CD4-positive, alpha-beta T cell (primary cell): ENCODE results near the gene MTOR. TPM values are rescaled to one million over a fixed set of nuclear protein-coding genes. Genes with fewer than 3 reads are reported as not detected.
"Not testable (repeated sequence)": the region's sequence is repeated elsewhere in the genome, so short reads cannot be mapped to it uniquely, and the experiment has no call there.

Experiments
- ATAC-seq: fragments of 200-7000 bp; cut with Tn5 transposase; one replicate; pipeline ENCODE4 v1.10.0; 2022; ENCODE audit warnings: mild to moderate bottlenecking; ENCODE audit not compliant: poor library complexity
- CTCF ChIA-PET: fragments of 350-600 bp; sonication (Branson Sonifier 250); formaldehyde crosslinking; loops from one replicate; lab custom pipeline; 2021; ENCODE audit warnings: antibody characterized with exemption, inconsistent platforms; lab: Charles Lee
- POLR2A ChIA-PET: fragments of 350-600 bp; sonication (Branson Sonifier 250); formaldehyde crosslinking; loops from one replicate; lab custom pipeline; 2021; ENCODE audit warnings: antibody characterized with exemption, inconsistent platforms; lab: Charles Lee
- DNase-seq, 14 experiments: peaks; one replicate each; pipeline ENCODE4 v3.0.0-alpha.2; 2013 to 2020; ENCODE audit warnings: mixed read lengths in 2 of 14
- H3K27ac ChIP-seq, 2 donors: one replicate each; pipeline versions ENCODE4 v1.5.1 to v1.7.0; 2013; ENCODE audit warnings: low read length in 2 of 2, low read depth in 1 of 2, mild to moderate bottlenecking in 1 of 2
- H3K27me3 ChIP-seq, 2 experiments: 1 replicate in 1 of 2; 2 replicates in 1 of 2; pipeline versions ENCODE4 v1.6.1 to v1.7.0; 2013; ENCODE audit warnings: low read length in 2 of 2, control low read depth in 1 of 2, mild to moderate bottlenecking in 1 of 2, moderate library complexity in 1 of 2; ENCODE audit not compliant: insufficient read depth in 2 of 2, control insufficient read depth in 1 of 2
- H3K36me3 ChIP-seq: one replicate; pipeline ENCODE4 v1.6.1; 2013; ENCODE audit warnings: low read length, control low read depth; ENCODE audit not compliant: insufficient read depth
- H3K4me1 ChIP-seq: one replicate; pipeline ENCODE4 v1.6.1; 2013; ENCODE audit warnings: low read length, control low read depth; ENCODE audit not compliant: insufficient read depth
- H3K4me3 ChIP-seq: one replicate; pipeline ENCODE4 v1.5.1; 2013; ENCODE audit warnings: mild to moderate bottlenecking, low read length, moderate library complexity
- H3K9me3 ChIP-seq, 2 experiments: 1 replicate in 1 of 2; 2 replicates in 1 of 2; pipeline versions ENCODE4 v1.6.1 to v1.7.0; 2013; ENCODE audit warnings: low read length in 2 of 2, mild to moderate bottlenecking in 2 of 2, control low read depth in 1 of 2, moderate library complexity in 1 of 2; ENCODE audit not compliant: control insufficient read depth in 1 of 2, insufficient read depth in 1 of 2
- H3K27ac Mint-ChIP-seq: one replicate; pipeline ENCODE4 v1.8.0; 2020; ENCODE audit warnings: mixed read lengths
- H3K27me3 Mint-ChIP-seq: one replicate; pipeline ENCODE4 v1.8.0; 2021; ENCODE audit warnings: mixed read lengths
- H3K36me3 Mint-ChIP-seq: one replicate; pipeline ENCODE4 v1.8.0; 2021; ENCODE audit warnings: low read depth, mixed read lengths
- H3K4me1 Mint-ChIP-seq: one replicate; pipeline ENCODE4 v1.8.0; 2021; ENCODE audit warnings: low read depth, mixed read lengths
- H3K4me3 Mint-ChIP-seq: one replicate; pipeline ENCODE4 v1.8.0; 2020; ENCODE audit warnings: mild to moderate bottlenecking, mixed read lengths
- H3K9me3 Mint-ChIP-seq: one replicate; pipeline ENCODE4 v1.8.0; 2020; ENCODE audit warnings: mixed read lengths
- CTCF ChIP-seq: fragments of 200-600 bp; IDR thresholded peaks from one replicate; pipeline ENCODE4 v1.8.0; 2022; ENCODE audit warnings: antibody characterized with exemption, mild to moderate bottlenecking
- intact Hi-C, 2 experiments: fragments of 100-400 bp; cut with DNase I in 1 of 2; cut with micrococcal nuclease in 1 of 2; formaldehyde crosslinking; loops; one replicate each; pipeline versions ENCODE4 v1.15.1 to v1.9.0; 2023 to 2025; cut with DNase I, micrococcal nuclease
- total RNA-seq, 174 experiments: library from RNA in 2 of 174; stranded (reverse) in 2 of 174; gene quantifications; one replicate each; pipeline ENCODE4 v1.2.3 and lab custom pipeline; 2021 to 2026

The MTOR gene
- total RNA-seq, 2 experiments from 2014 or later, result 27.3 to 28.9 TPM

DNA sequence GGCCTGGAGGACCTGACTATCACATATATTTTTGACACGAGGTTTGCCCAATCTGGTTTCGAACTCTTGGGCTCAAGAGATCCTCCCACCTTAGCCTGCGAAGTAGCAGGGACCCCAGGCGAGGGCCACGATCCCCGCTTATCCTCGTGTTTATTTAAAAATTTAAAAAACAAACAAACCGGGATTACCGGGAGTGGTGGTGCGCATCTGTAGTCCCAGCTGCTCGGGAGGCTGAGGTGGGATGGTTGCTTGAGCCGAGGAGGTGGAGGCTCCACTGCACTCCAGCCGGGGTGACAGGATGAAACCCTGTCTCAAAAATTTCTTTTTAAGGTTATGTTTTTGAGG is 162.2 kb downstream of the MTOR start:
- Histone ChIP-seq H3K27ac (peak overlapping the region in 1 of 2 donors; percentile 66), H3K9me3 (no peaks in the 10 kb centered on the region), H3K27me3 (no peaks in the 10 kb centered on the region), H3K4me1 (peaks cover 12% of the 10 kb centered on the region), H3K4me3 (peak overlapping the region; percentile 92), H3K36me3 (peaks cover 20% of the 10 kb centered on the region)
- ATAC-seq, result no peak
- ChIA-PET POLR2A (interaction anchor here (0.9 to 3.4 kb wide), 10 partner anchors 8 to 1560 kb away, joined by 3 to 31 read pairs (median 5); partner anchors contain the start of genes SLC25A33, SRM and TARDBP), CTCF (interaction anchor here (2.7 kb wide), 1 partner anchor 62 kb away, joined by 13 read pairs; no protein-coding TSS in a partner anchor)
- DNase-seq, result no peak
- H3K27ac Mint-ChIP-seq, result peak overlapping the region; percentile 93
- intact Hi-C loops, result loop anchor here in 1 of 2 experiments (5.0 kb wide), 1 partner anchor 632 kb away; no protein-coding TSS in a partner anchor
- no peaks in the 10 kb centered on the region for H3K27me3 Mint-ChIP-seq
- H3K4me1 Mint-ChIP-seq, result peaks cover 21% of the 10 kb centered on the region
- H3K36me3 Mint-ChIP-seq, result peaks cover 37% of the 10 kb centered on the region
- no peaks in the 10 kb centered on the region for H3K9me3 Mint-ChIP-seq
- TF ChIP-seq CTCF, result no peak
- H3K4me3 Mint-ChIP-seq, result peak overlapping the region; percentile 99

GRCh38 chr1:11099310-11100148 is 162.8 kb downstream of the MTOR start, which contains the start of gene EXOSC10:
EXOSC10 (minus strand) TSS chr1:11099869; CDS start chr1:11099831, 38 bp downstream.
- H3K4me3 ChIP-seq, result peak within 1 kb of the TSS; percentile 92
- POLR2A ChIA-PET, result interaction anchor here (0.6 to 3.4 kb wide), 16 partner anchors 8 to 1560 kb away, joined by 3 to 31 read pairs (median 4); partner anchors contain the start of genes CLCN6, SLC25A33, SRM and TARDBP
- no peaks in the 10 kb centered on the region for H3K27me3 ChIP-seq
- peaks cover 12% of the 10 kb centered on the region for H3K4me1 ChIP-seq
- Mint-ChIP-seq H3K9me3 (no peaks in the 10 kb centered on the region), H3K4me3 (peak within 1 kb of the TSS; percentile 99), H3K27me3 (no peaks in the 10 kb centered on the region), H3K27ac (peak within 1 kb of the TSS; percentile 93), H3K36me3 (peaks cover 41% of the 10 kb centered on the region), H3K4me1 (peaks cover 21% of the 10 kb centered on the region)
- H3K27ac ChIP-seq, result peak within 1 kb of the TSS; percentile 50 to 66
- DNase-seq (peak; percentile 90 to 97 (median 94)), ATAC-seq (peak; percentile 98)
- H3K9me3 ChIP-seq, result no peaks in the 10 kb centered on the region
- CTCF ChIA-PET, result interaction anchor here (2.7 kb wide), 1 partner anchor 62 kb away, joined by 13 read pairs; no protein-coding TSS in a partner anchor
- TF ChIP-seq CTCF, result no peak
- intact Hi-C loops, result loop anchor here (1.0 to 5.0 kb wide), 5 partner anchors 39 to 633 kb away; partner anchors contain the start of genes SRM (in 1 of the 2), TARDBP (in 1 of the 2) and UBIAD1 (in 1 of the 2)
- H3K36me3 ChIP-seq, result peaks cover 25% of the 10 kb centered on the region

- Mint-ChIP-seq H3K27me3 (no peaks in the 10 kb centered on the region), H3K27ac (peak overlapping the region; percentile 93), H3K4me3 (peak overlapping the region; percentile 99), H3K4me1 (peaks cover 21% of the 10 kb centered on the region), H3K36me3 (peaks cover 42% of the 10 kb centered on the region), H3K9me3 (no peaks in the 10 kb centered on the region)
- ChIA-PET CTCF (interaction anchor here (2.7 kb wide), 1 partner anchor 61 kb away, joined by 13 read pairs; no protein-coding TSS in a partner anchor), POLR2A (interaction anchor here (0.8 to 3.4 kb wide), 10 partner anchors 9 to 809 kb away, joined by 3 to 31 read pairs (median 4); partner anchors contain the start of genes CLCN6, SRM and TARDBP)
- intact Hi-C loops, result loop anchor here (1.0 to 5.0 kb wide), 4 partner anchors 39 to 173 kb away; partner anchors contain the start of genes SRM (in 1 of the 2), TARDBP (in 1 of the 2) and UBIAD1 (in 1 of the 2)
- peaks cover 12% of the 10 kb centered on the region for H3K4me1 ChIP-seq
- TF ChIP-seq CTCF, result no peak
- no peaks in the 10 kb centered on the region for H3K27me3 ChIP-seq
- no peak for DNase-seq
- H3K27ac ChIP-seq, result peak overlapping the region; percentile 50 to 66
- H3K9me3 ChIP-seq, result no peaks in the 10 kb centered on the region
- H3K36me3 ChIP-seq, result peaks cover 31% of the 10 kb centered on the region
- H3K4me3 ChIP-seq, result peak overlapping the region; percentile 92
- no peak for ATAC-seq
Measured at GRCh38 chr1:11098931-11099309, 163.4 kb downstream of the MTOR start.

DNA sequence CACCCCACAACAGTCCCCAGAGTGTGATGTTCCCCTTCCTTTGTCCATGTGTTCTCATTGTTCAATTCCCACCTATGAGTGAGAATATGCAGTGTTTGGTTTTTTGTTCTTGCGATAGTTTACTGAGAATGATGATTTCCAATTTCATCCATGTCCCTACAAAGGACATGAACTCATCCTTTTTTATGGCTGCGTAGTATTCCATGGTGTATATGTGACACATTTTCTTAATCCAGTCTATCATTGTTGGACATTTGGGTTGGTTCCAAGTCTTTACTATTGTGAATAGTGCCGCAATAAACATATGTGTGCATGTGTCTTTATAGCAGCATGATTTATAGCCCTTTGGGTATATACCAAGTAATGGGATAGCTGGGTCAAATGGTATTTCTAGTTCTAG is 178.6 kb downstream of the MTOR start:
- H3K4me3 ChIP-seq, H3K27ac Mint-ChIP-seq, H3K4me3 Mint-ChIP-seq, intact Hi-C loops, ATAC-seq, CTCF ChIA-PET, H3K9me3 ChIP-seq, H3K9me3 Mint-ChIP-seq, H3K27ac ChIP-seq, POLR2A ChIA-PET, H3K4me1 Mint-ChIP-seq, DNase-seq, H3K27me3 Mint-ChIP-seq, H3K27me3 ChIP-seq, H3K4me1 ChIP-seq: not testable (repeated sequence)
- peaks cover 59% of the 10 kb centered on the region for H3K36me3 ChIP-seq
- H3K36me3 Mint-ChIP-seq, result peaks cover 82% of the 10 kb centered on the region
